Mucosa of stomach (tissue), 1 donor: ENCODE measurements around the gene SEMA3F.

ENCODE experiments used
- H3K27me3 ChIP-seq: one replicate; pipeline ENCODE4 v1.7.0; 2013; ENCODE audit warnings: mild to moderate bottlenecking, low read length; ENCODE audit not compliant: control insufficient read depth, insufficient read depth
- H3K36me3 ChIP-seq: one replicate; pipeline ENCODE4 v1.7.0; 2013; ENCODE audit warnings: low read length; ENCODE audit not compliant: control insufficient read depth, insufficient read depth
- H3K4me1 ChIP-seq: one replicate; pipeline ENCODE4 v1.7.0; 2013; ENCODE audit warnings: mild to moderate bottlenecking, low read length; ENCODE audit not compliant: control insufficient read depth, insufficient read depth
- H3K4me3 ChIP-seq: one replicate; pipeline ENCODE4 v1.7.0; 2013; ENCODE audit warnings: low read length
- H3K9ac ChIP-seq: one replicate; pipeline ENCODE4 v1.7.0; 2013; ENCODE audit warnings: mild to moderate bottlenecking, low read length, moderate library complexity
- H3K9me3 ChIP-seq: one replicate; pipeline ENCODE4 v1.7.0; 2013; ENCODE audit warnings: mild to moderate bottlenecking, low read length, moderate library complexity; ENCODE audit not compliant: control insufficient read depth
- donor health status: Pancreatic carcinoma.

SEMA3F gene

GRCh38 chr3:50229490-50229889, 74.4 kb downstream of the SEMA3F start:
- Histone ChIP-seq H3K36me3 (no peaks in the 10 kb centered on the region), H3K9ac (no peak overlapping the region), H3K4me1 (peaks cover 30% of the 10 kb centered on the region), H3K9me3 (no peaks in the 10 kb centered on the region), H3K4me3 (no peak overlapping the region), H3K27me3 (no peaks in the 10 kb centered on the region)

GRCh38 chr3:50230104-50230793, 75.1 kb downstream of the SEMA3F start:
- no peaks in the 10 kb centered on the region for H3K27me3 ChIP-seq
- H3K9me3 ChIP-seq, result no peaks in the 10 kb centered on the region
- H3K36me3 ChIP-seq, result no peaks in the 10 kb centered on the region
- H3K4me3 ChIP-seq, result no peak overlapping the region
- peaks cover 38% of the 10 kb centered on the region for H3K4me1 ChIP-seq
- no peak overlapping the region for H3K9ac ChIP-seq

- Histone ChIP-seq H3K4me1 (peaks cover 43% of the 10 kb centered on the region), H3K36me3 (no peaks in the 10 kb centered on the region), H3K9me3 (no peaks in the 10 kb centered on the region), H3K27me3 (no peaks in the 10 kb centered on the region), H3K4me3 (no peak overlapping the region), H3K9ac (no peak overlapping the region)
These were observed 75.6 kb downstream of the SEMA3F start for GRCh38 chr3:50230794-50231125.

- peaks cover 37% of the 10 kb centered on the region for H3K4me1 ChIP-seq
- no peaks in the 10 kb centered on the region for H3K36me3 ChIP-seq
- H3K9me3 ChIP-seq, result no peaks in the 10 kb centered on the region
- no peak overlapping the region for H3K4me3 ChIP-seq
- H3K27me3 ChIP-seq, result no peaks in the 10 kb centered on the region
- H3K9ac ChIP-seq, result no peak overlapping the region
These were observed 76.5 kb downstream of the SEMA3F start for GRCh38 chr3:50231581-50231980.

- Histone ChIP-seq H3K4me1 (peaks cover 39% of the 10 kb centered on the region), H3K9ac (no peak overlapping the region), H3K4me3 (no peak overlapping the region), H3K36me3 (no peaks in the 10 kb centered on the region), H3K27me3 (peaks cover 7% of the 10 kb centered on the region), H3K9me3 (no peaks in the 10 kb centered on the region)
These were observed 77.2 kb downstream of the SEMA3F start for GRCh38 chr3:50232303-50232702.

GRCh38 chr3:50233176-50233575, 78.1 kb downstream of the SEMA3F start:
- Histone ChIP-seq H3K4me1 (peaks cover 46% of the 10 kb centered on the region), H3K9ac (no peak overlapping the region), H3K9me3 (no peaks in the 10 kb centered on the region), H3K27me3 (peaks cover 12% of the 10 kb centered on the region), H3K36me3 (no peaks in the 10 kb centered on the region), H3K4me3 (no peak overlapping the region)

- Histone ChIP-seq H3K36me3 (no peaks in the 10 kb centered on the region), H3K27me3 (peaks cover 12% of the 10 kb centered on the region), H3K9me3 (no peaks in the 10 kb centered on the region), H3K9ac (peak within 1 kb of the TSS; percentile 78), H3K4me1 (peaks cover 52% of the 10 kb centered on the region), H3K4me3 (peak within 1 kb of the TSS; percentile 87)
These were observed 80.8 kb downstream of the SEMA3F start, which contains the start of gene GNAI2 for GRCh38 chr3:50235716-50236483. Gene GNAI2 (plus strand): TSS chr3:50236204. CDS start chr3:50236336, 132 bp downstream.

GRCh38 chr3:50236484-50237132, 81.5 kb downstream of the SEMA3F start:
- peaks cover 59% of the 10 kb centered on the region for H3K4me1 ChIP-seq
- H3K4me3 ChIP-seq, result peak overlapping the region; percentile 87
- no peaks in the 10 kb centered on the region for H3K9me3 ChIP-seq
- H3K9ac ChIP-seq, result peak overlapping the region; percentile 78
- no peaks in the 10 kb centered on the region for H3K36me3 ChIP-seq
- peaks cover 12% of the 10 kb centered on the region for H3K27me3 ChIP-seq

- H3K36me3 ChIP-seq, result no peaks in the 10 kb centered on the region
- peaks cover 65% of the 10 kb centered on the region for H3K4me1 ChIP-seq
- peaks cover 12% of the 10 kb centered on the region for H3K27me3 ChIP-seq
- peak overlapping the region; percentile 78 for H3K9ac ChIP-seq
- no peaks in the 10 kb centered on the region for H3K9me3 ChIP-seq
- peak overlapping the region; percentile 87 for H3K4me3 ChIP-seq
These were observed 82.1 kb downstream of the SEMA3F start for GRCh38 chr3:50237133-50237651.

GRCh38 chr3:50237754-50238548, 82.8 kb downstream of the SEMA3F start:
- Histone ChIP-seq H3K9me3 (no peaks in the 10 kb centered on the region), H3K9ac (peak overlapping the region; percentile 78), H3K27me3 (peaks cover 12% of the 10 kb centered on the region), H3K36me3 (no peaks in the 10 kb centered on the region), H3K4me1 (peaks cover 72% of the 10 kb centered on the region), H3K4me3 (peak overlapping the region; percentile 87)

- Histone ChIP-seq H3K9me3 (no peaks in the 10 kb centered on the region), H3K4me3 (peak overlapping the region; percentile 87), H3K36me3 (no peaks in the 10 kb centered on the region), H3K4me1 (peaks cover 79% of the 10 kb centered on the region), H3K9ac (peak overlapping the region; percentile 78), H3K27me3 (peaks cover 12% of the 10 kb centered on the region)
These were observed 83.5 kb downstream of the SEMA3F start for GRCh38 chr3:50238549-50239026.
